Stimulated activated CD8-positive, alpha-beta memory T cell treated with anti-CD3 and anti-CD28 coated beads, Interleukin-4, amount 100 ng/mL, for 4 hours (primary cell): Measurements from ENCODE around the gene FAM241B.

ENCODE experiments used
- DNase-seq, 2 donors: peaks; one replicate each; pipeline ENCODE4 v3.0.0-alpha.2; 2020; ENCODE audit warnings: low read depth in 2 of 2, low spot score in 1 of 2

Gene FAM241B

DNA sequence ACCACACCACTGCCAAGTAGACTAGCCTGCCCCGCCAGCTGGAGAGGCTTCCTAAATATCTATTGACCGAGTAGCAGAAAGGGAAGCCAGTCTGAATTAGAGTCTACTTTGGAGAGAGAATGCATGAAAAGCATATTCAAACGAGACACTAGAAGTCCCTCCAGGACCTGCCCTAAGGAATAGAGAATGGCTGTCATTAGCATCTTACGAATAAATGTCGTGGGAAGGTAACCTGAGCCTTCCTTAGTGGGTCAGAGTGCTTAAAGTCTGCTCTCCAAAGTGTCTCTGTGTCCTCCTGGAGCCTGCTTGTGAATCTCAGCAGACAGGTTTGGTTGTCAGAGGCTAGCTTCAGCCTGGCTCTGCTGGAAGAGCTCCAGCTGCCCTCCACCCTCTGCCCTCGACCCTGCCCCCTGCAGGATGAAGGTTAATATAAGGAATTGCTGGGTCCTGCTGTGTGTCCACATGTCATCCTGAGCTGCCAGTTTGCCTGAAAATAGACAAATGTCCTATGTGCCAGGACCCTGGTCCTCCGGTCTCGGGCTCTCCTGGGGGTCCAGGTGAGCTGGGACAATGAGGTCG lies 33.4 kb downstream of the FAM241B start:
- no peak for DNase-seq

- DNase-seq: no peak
These were observed 35.6 kb downstream of the FAM241B start for GRCh38 chr10:69665474-69666320.

DNA sequence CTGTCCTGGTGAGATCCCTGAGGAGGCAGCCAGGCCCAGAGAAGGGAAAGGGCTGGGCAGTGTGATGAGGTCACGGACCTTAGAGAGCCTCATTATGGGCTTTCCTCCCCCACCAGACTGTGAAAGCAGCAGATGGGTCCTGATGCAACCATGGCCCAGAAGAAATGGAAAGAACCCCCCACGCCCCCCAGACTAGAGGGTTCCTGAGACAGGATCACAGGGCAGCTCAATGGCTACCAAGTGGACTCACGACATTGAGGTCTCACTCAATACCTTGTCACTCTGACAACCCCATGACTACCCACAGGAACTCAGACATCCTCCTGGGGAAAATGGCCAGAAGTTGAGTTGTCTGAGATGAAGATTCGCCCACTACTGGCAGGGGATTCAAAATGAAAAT lies 36.7 kb downstream of the FAM241B start:
- no peak for DNase-seq

GRCh38 chr10:69668721-69669120 lies 38.7 kb downstream of the FAM241B start:
- no peak for DNase-seq

DNA sequence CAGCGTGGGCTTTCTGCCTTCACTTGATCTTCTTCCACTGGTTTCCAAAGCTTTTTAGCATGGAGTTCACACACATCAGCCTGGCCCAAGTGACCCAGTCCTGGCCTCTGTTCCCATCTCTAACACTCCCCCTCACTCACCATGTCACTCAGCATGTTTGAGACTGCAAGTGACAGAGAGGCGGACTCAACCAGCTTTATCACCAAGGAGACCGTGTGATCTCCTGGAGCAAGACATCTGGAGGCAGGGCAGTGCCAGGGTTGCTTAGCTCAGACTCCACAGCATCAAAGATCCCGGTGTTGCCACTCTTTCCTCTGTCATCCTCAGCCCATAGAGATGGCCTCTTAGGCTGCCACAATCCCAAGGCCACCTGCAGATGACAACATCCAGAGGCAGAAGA lies 39.4 kb downstream of the FAM241B start:
- DNase-seq: no peak

- no peak for DNase-seq
These were observed 43.5 kb downstream of the FAM241B start for GRCh38 chr10:69673521-69673920.

DNA sequence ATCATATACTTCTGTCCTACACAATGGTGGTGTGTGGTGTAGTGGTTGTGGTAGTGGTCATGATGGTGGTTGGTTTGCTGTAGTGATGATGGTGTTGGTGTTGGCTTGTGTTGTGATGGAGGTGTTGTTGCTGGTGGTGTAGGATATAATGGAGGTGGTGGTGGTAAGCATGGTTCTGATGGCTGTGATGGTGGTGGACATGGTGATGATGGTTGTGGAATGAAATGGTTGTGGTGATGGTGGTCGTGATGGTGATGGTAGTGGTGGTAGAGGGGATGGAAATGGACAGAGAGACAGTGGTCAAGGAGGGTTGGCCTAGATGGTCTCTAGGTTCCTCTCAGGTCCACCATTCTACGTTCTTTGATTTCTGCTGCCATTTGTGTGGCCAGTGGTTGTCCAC lies 44.7 kb downstream of the FAM241B start:
- DNase-seq: no peak

DNA sequence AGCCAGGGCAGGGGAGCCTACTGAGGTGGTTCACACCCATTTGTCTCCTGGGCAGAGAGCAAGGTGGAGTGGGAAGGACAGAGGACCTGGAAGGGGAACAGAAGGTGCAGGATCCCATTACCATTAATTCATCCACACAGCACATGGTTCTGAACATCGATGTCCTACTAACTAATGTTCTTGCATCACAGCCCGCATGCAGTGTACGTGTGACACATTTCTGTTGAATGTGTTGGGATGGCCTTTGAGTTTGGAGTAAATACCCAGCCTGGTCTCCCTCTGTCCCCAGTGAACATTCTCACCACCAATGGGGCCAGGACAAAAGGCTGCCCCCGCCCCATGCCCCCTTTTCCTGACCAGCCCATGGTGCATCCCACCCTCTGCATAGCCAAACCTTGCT lies 46.3 kb downstream of the FAM241B start:
- no peak for DNase-seq

DNA sequence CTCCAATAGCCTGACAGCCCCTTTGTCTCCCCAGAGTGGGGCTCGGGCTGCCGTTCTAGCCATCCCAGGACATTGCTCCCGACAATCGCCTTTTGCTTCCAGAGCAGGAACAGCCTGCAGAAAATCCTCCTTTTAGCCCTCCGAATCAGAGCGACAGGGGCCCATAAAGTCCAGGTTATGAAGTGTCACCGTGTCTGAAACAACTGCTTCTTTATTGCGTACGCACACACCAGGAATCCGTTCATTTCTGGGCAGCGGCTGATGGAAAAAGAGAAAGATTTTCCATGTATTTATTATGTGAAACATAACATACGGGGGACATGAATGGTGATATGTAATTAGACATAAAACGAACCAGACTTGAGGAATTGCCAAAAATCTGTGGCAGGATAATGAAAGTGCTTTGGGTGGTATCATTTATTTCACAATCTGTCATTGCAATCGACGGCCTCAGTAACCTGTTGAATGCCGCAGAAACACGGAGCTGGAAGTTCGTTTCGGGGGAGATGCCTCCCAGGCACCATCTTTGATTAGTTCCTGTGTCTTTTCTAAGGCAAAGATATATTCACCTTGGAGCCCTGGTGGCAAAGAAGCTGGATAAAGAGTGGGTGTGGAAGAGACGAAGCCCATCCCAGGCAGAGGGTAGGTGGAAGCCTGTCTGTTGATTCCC lies 48.1 kb downstream of the FAM241B start:
- DNase-seq: no peak

GRCh38 chr10:69679736-69680135 lies 49.7 kb downstream of the FAM241B start:
- no peak for DNase-seq

DNA sequence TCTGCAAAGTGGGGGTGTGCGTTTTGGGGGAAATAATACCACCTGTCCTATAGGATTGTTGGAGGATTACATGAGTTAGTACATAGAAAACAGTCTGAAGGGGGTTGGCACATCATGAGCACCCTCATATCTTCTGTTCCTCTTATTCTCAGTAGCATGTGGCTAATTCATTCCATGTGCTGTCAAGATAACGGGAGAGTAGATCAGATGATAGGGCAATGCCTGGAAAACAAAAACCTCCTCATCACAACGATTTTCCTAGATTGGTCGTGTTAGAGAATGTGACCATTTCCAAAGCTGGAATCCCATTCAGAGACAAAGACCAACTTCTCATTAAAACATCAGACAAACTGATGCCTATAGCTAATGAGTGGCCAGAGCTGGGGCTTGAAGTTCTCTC lies 50.6 kb downstream of the FAM241B start:
- no peak for DNase-seq

GRCh38 chr10:69681436-69681835 lies 51.4 kb downstream of the FAM241B start:
- no peak for DNase-seq

GRCh38 chr10:69682955-69683474 lies 53.0 kb downstream of the FAM241B start:
- no peak for DNase-seq
